ENCODE results near the gene B9D2.
"Not testable (repeated sequence)": the region's sequence is repeated elsewhere in the genome, so short reads cannot be mapped to it uniquely, and the experiment has no call there.

The B9D2 gene

GRCh38 chr19:41353466-41354342 is 10.2 kb downstream of the B9D2 start, which contains the start of gene TGFB1:
TSS of gene TGFB1 (minus strand) at chr19:41353922. CDS start at chr19:41353044, 878 bp downstream.
- DNase-seq: peak; percentile 54

- peak; percentile 19 for DNase-seq
Observed at GRCh38 chr19:41352609-41353465, 11.1 kb downstream of the B9D2 start.

- no peak for DNase-seq
Observed at GRCh38 chr19:41352279-41352608, 11.7 kb downstream of the B9D2 start.

GRCh38 chr19:41351339-41352245 is 12.4 kb downstream of the B9D2 start:
- peak; percentile 6 for DNase-seq

- DNase-seq: no peak
Observed at GRCh38 chr19:41350735-41351338, 13.1 kb downstream of the B9D2 start.

GRCh38 chr19:41346916-41347315 is 17.0 kb downstream of the B9D2 start:
- not testable (repeated sequence) for DNase-seq

GRCh38 chr19:41344162-41344561 is 19.8 kb downstream of the B9D2 start:
- DNase-seq: no peak

GRCh38 chr19:41341669-41342490 is 22.1 kb downstream of the B9D2 start:
- no peak for DNase-seq

- no peak for DNase-seq
Observed at GRCh38 chr19:41339936-41340335, 24.0 kb downstream of the B9D2 start.

GRCh38 chr19:41335467-41335866 is 28.5 kb downstream of the B9D2 start:
- DNase-seq: no peak

GRCh38 chr19:41334793-41335192 is 29.2 kb downstream of the B9D2 start:
- no peak for DNase-seq

GRCh38 chr19:41332468-41332867 is 31.5 kb downstream of the B9D2 start:
- DNase-seq: no peak

GRCh38 chr19:41332000-41332399 is 31.9 kb downstream of the B9D2 start:
- no peak for DNase-seq

- no peak for DNase-seq
Observed at GRCh38 chr19:41330946-41331678, 32.8 kb downstream of the B9D2 start.

GRCh38 chr19:41330481-41330880 is 33.5 kb downstream of the B9D2 start:
- DNase-seq: no peak

GRCh38 chr19:41328842-41329225 is 35.1 kb downstream of the B9D2 start:
- no peak for DNase-seq

- DNase-seq: no peak
Observed at GRCh38 chr19:41328157-41328841, 35.6 kb downstream of the B9D2 start.

- DNase-seq: peak; percentile 34
Observed at GRCh38 chr19:41327576-41328156, 36.3 kb downstream of the B9D2 start.

- DNase-seq: no peak
Observed at GRCh38 chr19:41327076-41327575, 36.8 kb downstream of the B9D2 start.

All from NCI-H1105 treated with DMSO at 0.1 percent for 48 hours (cell line).